NCI-H1092 (cell line): ENCODE results near the gene CDHR2.

ENCODE experiments used
- DNase-seq: peaks from one replicate; lab custom pipeline; 2025; lab: John Stamatoyannopoulos, UW

The CDHR2 gene

GRCh38 chr5:176620333-176620981 lies 71.3 kb downstream of the CDHR2 start:
- DNase-seq = no peak

- DNase-seq = no peak
These were observed 72.5 kb downstream of the CDHR2 start for GRCh38 chr5:176621661-176622079.

GRCh38 chr5:176624142-176624541 lies 75.0 kb downstream of the CDHR2 start:
- no peak for DNase-seq

GRCh38 chr5:176624938-176625337 lies 75.8 kb downstream of the CDHR2 start:
- DNase-seq = no peak

- no peak for DNase-seq
These were observed 76.4 kb downstream of the CDHR2 start for GRCh38 chr5:176625512-176625911.

- DNase-seq = no peak
These were observed 77.1 kb downstream of the CDHR2 start for GRCh38 chr5:176625966-176626875.

- DNase-seq = no peak
These were observed 77.7 kb downstream of the CDHR2 start for GRCh38 chr5:176626876-176627236.

- no peak for DNase-seq
These were observed 78.4 kb downstream of the CDHR2 start for GRCh38 chr5:176627582-176627981.

- no peak for DNase-seq
These were observed 79.5 kb downstream of the CDHR2 start for GRCh38 chr5:176628406-176629228.

- DNase-seq = no peak
These were observed 80.2 kb downstream of the CDHR2 start for GRCh38 chr5:176629317-176629852.

GRCh38 chr5:176629853-176630680 lies 80.9 kb downstream of the CDHR2 start, which contains the start of the genes EIF4E1B and SNCB:
Gene EIF4E1B (plus strand): TSS chr5:176630675. CDS start chr5:176642788, 12,113 bp downstream.
Gene SNCB (minus strand): TSS chr5:176630534. CDS start chr5:176629654, 880 bp downstream.
- DNase-seq = peak; percentile 19

GRCh38 chr5:176630681-176631222 lies 81.6 kb downstream of the CDHR2 start:
- DNase-seq = no peak

- DNase-seq = no peak
These were observed 82.5 kb downstream of the CDHR2 start for GRCh38 chr5:176631383-176632200.

GRCh38 chr5:176632745-176633144 lies 83.6 kb downstream of the CDHR2 start:
- DNase-seq = no peak

GRCh38 chr5:176633598-176633997 lies 84.5 kb downstream of the CDHR2 start:
- DNase-seq = no peak

GRCh38 chr5:176636426-176636825 lies 87.3 kb downstream of the CDHR2 start:
- no peak for DNase-seq

GRCh38 chr5:176637556-176637955 lies 88.4 kb downstream of the CDHR2 start:
- no peak for DNase-seq

- no peak for DNase-seq
These were observed 89.3 kb downstream of the CDHR2 start for GRCh38 chr5:176638437-176638836.

- DNase-seq = no peak
These were observed 90.1 kb downstream of the CDHR2 start for GRCh38 chr5:176639208-176639607.

GRCh38 chr5:176639981-176640380 lies 90.8 kb downstream of the CDHR2 start:
- DNase-seq = peak; percentile 61
